G401.6 (cell line): ENCODE results near the gene NT5DC3.
"Not testable (repeated sequence)": the region's sequence is repeated elsewhere in the genome, so short reads cannot be mapped to it uniquely, and the experiment has no call there.

Experiments used
- FAIRE-seq: peaks from 2 replicates; lab custom pipeline; 2012; peaks lifted over from hg19 to GRCh38; lab: Jason Lieb, UNC

Gene NT5DC3

GRCh38 chr12:103832048-103832997 lies 8.7 kb downstream of the NT5DC3 start:
- FAIRE-seq: no peak

GRCh38 chr12:103830730-103831320 lies 10.2 kb downstream of the NT5DC3 start:
- FAIRE-seq: no peak

- FAIRE-seq: peak; percentile 45
These were observed 10.9 kb downstream of the NT5DC3 start for GRCh38 chr12:103830025-103830725.

GRCh38 chr12:103829092-103829491 lies 11.9 kb downstream of the NT5DC3 start:
- FAIRE-seq: no peak

GRCh38 chr12:103827911-103828391 lies 13.1 kb downstream of the NT5DC3 start:
- no peak for FAIRE-seq

GRCh38 chr12:103824845-103825244 lies 16.2 kb downstream of the NT5DC3 start:
- FAIRE-seq: no peak

GRCh38 chr12:103824290-103824689 lies 16.7 kb downstream of the NT5DC3 start:
- FAIRE-seq: no peak

GRCh38 chr12:103823871-103824270 lies 17.2 kb downstream of the NT5DC3 start:
- no peak for FAIRE-seq

- FAIRE-seq: no peak
These were observed 19.3 kb downstream of the NT5DC3 start for GRCh38 chr12:103821773-103822172.

- no peak for FAIRE-seq
These were observed 20.0 kb downstream of the NT5DC3 start for GRCh38 chr12:103820881-103821489.

GRCh38 chr12:103820361-103820760 lies 20.7 kb downstream of the NT5DC3 start:
- FAIRE-seq: no peak

- no peak for FAIRE-seq
These were observed 21.1 kb downstream of the NT5DC3 start for GRCh38 chr12:103819892-103820291.

GRCh38 chr12:103819312-103819711 lies 21.7 kb downstream of the NT5DC3 start:
- FAIRE-seq: no peak

GRCh38 chr12:103817791-103818190 lies 23.2 kb downstream of the NT5DC3 start:
- FAIRE-seq: no peak

- no peak for FAIRE-seq
These were observed 24.4 kb downstream of the NT5DC3 start for GRCh38 chr12:103816663-103817062.

GRCh38 chr12:103814436-103814835 lies 26.6 kb downstream of the NT5DC3 start:
- no peak for FAIRE-seq

- no peak for FAIRE-seq
These were observed 27.1 kb downstream of the NT5DC3 start for GRCh38 chr12:103813949-103814348.

GRCh38 chr12:103813426-103813825 lies 27.6 kb downstream of the NT5DC3 start:
- FAIRE-seq: no peak

- FAIRE-seq: no peak
These were observed 28.2 kb downstream of the NT5DC3 start for GRCh38 chr12:103812789-103813188.

- no peak for FAIRE-seq
These were observed 29.2 kb downstream of the NT5DC3 start for GRCh38 chr12:103811791-103812190.

- no peak for FAIRE-seq
These were observed 30.9 kb downstream of the NT5DC3 start for GRCh38 chr12:103810111-103810510.

GRCh38 chr12:103809639-103810038 lies 31.4 kb downstream of the NT5DC3 start:
- not testable (repeated sequence) for FAIRE-seq
